ENCODE results near the gene ZNF83.

DNA sequence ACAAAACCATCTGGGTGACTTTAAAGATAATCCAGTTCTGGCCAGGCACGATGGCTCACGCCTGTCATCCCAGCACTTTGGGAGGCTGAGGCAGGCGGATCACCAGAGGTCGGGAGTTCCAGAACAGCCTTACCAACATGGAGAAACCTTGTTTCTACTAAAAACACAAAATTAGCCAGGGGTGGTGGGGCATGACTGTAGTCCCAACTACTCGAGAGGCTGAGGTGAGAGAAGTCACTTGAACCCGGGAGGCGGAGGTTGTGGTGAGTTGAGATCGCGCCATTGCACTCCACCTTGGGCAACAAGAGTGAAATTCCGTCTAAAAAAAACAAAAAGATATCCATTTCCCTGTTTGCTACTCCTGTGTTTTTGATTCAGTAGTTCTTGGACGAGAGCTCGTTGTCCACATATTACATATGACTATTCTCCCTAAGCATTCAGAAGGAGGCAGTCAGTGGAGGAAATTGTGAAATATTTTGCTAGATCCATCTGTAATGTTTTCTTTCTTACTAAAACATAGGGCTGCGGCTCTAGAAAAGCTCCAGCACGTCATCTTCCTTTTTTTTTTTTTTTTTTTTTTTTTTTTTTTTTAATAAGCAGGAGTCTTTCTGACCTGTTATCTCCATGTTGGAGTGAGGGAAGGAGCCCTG is 34.5 kb downstream of the ZNF83 start:
- TF ChIP-seq, protein P1, sequence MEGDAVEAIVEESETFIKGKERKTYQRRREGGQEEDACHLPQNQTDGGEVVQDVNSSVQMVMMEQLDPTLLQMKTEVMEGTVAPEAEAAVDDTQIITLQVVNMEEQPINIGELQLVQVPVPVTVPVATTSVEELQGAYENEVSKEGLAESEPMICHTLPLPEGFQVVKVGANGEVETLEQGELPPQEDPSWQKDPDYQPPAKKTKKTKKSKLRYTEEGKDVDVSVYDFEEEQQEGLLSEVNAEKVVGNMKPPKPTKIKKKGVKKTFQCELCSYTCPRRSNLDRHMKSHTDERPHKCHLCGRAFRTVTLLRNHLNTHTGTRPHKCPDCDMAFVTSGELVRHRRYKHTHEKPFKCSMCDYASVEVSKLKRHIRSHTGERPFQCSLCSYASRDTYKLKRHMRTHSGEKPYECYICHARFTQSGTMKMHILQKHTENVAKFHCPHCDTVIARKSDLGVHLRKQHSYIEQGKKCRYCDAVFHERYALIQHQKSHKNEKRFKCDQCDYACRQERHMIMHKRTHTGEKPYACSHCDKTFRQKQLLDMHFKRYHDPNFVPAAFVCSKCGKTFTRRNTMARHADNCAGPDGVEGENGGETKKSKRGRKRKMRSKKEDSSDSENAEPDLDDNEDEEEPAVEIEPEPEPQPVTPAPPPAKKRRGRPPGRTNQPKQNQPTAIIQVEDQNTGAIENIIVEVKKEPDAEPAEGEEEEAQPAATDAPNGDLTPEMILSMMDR (conservative IDR thresholded peaks at IDR 0.05; ENCODE audit: low read depth, low read length): no peak
- TF ChIP-seq EZH2 (IDR thresholded peaks at IDR 0.05; ENCODE audit: low read length, unreplicated experiment) (no peak), EZH2phosphoT487 (IDR thresholded peaks at IDR 0.05; ENCODE audit: borderline replicate concordance, low read length) (no peak)

Measured in PC-3 (cell line).